ENCODE measurements around the gene CRTC1. TPM values are rescaled to one million over a fixed set of nuclear protein-coding genes. Genes with fewer than 3 reads are reported as not detected.

The CRTC1 gene
- polyA plus RNA-seq, 1 donor: 16.7 TPM

DNA sequence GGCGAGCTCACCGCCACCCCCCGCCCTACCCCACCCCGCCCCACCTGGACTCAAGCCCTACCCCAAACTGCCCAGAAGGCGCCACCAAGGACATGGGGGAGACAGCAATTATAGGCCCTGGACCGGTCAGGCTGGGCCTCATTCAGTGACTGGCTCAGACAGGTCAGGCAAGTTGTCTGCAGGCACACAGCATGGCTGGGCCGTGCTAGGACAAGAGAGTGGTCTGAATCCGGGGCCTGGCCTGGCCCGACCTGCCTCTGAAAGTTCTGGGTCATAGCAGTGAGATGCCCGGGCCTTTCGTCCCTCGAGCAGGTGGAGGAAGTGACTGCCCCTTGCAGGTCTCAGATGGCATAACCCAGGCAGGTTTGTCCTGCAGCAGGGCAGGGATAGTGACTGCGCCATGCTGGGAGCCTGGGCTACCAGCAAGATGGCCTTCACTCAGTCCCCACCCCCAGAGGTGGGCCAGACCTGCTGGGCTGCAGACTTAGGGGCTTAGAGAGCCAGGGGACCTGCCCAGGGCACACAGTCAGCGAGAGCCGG, 86.6 kb downstream of the CRTC1 start:
- no peak for DNase-seq

DNA sequence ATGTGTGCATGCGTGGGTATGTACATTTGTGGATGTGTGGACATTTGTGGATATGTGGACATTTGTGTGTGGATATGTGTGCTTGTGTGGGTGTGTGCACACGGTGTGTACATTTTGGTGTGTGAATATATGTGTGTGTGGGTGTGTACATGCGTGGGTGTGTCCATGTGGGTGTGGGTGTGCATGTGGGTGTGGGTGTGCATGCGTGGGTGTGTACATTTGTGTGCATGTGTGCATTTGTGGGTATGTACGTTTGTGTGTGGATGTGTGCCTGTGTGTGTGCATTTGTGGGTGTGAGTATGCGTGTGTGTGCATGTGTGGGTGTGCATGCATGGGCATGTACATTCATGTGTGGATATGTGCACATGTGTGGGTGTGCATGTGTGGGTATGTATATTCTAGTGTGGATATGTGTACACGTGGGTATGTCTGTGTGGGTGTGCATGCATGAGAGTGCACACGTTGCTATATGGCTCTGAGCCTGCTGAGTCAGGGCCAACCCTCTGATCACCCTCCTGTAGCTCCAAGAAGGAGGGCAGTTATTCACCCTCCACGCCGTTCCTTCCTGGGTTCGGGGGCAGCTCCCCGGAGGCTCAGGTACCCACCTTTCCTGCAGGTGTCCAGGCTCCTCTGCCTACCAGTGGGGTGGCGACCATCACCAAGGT, 87.3 kb downstream of the CRTC1 start:
- DNase-seq: no peak

DNA sequence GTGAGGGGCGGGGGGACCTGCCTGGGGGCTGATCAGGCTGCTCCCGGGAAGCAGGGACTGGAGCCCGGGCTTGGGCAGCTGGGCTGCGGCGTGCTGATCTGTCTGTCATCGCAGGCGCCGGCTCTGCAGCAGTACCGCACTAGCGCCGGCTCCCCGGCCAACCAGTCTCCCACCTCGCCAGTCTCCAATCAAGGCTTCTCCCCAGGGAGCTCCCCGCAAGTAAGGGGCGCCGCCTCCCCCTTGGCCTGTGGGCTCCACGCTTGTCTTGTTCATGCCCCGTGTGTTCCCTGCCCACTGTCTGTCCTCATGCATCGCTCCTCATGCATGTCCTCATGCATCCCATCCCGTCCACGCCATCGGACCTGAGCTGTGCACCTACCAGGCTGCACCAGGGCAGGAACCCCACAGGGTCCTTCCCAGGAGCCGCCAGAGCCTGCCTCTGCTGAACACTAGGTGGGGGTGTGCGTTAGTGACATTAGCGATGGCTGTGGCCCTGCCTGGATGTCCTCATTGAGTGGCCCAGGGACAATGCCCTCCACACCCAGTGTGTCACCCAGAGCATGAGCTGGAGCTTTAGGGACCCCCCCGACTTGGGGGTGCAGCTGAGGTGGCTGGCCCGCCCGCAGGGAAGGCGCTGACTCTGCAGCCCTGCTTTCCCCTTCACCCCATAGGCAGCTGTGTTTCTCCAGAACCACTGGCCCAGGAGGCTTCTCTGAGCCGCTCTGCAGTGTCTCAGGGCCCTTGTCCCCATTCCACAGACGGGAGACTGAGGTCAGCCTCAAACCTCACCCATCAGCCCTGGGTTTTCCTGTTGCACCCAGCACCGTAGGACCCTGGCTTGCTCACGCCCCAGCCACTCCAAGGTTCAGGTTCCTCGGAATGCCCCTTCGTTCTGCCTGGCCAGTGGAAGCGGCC, 88.1 kb downstream of the CRTC1 start:
- DNase-seq: no peak

DNA sequence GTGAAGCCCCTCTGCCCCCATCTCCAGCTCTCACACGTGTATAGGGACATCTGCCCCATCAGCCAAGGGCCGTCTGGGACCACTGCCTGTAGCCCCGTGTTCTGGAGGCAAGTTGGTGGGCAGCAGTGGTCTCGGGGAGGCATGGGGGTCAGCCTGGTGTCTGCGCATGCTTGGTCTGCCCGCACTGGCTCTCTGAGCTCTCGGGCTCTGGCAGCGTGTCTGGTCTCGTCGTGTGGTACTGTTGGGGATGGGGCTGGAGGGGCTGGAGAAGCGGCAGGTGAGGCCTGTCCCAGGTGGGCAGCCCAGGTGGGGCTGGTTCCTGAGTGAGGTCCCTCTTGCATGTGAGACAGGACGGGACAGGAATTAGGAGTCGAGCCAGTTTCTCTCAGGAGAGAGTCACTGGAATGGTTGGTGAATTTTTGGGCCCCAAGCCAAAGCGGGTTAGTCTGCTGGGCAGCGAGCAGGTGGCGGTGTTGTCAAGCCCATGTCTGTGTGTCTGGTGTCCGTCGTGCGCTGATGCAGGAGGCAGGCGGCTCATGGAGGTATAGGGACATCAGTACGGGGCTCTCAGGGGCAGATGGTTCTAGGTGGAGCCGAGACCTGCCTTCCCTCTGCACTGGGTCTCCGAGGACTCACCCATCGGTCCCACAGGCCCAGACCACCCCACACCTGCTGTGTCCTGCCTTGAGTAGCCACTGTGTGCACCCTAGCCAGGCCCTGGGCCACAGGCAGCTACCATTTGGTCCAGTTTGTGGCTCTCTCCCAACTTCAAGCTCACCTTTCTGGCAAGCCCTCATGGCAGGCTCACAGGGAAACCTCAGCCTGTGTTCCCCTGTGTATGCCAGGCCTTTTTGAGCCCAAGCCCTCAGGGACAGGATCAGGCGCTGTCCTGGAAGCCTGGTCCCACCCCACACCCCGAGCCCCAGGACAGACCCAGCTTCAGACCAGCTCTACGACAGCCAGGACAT, 89.4 kb downstream of the CRTC1 start:
- DNase-seq: no peak

DNA sequence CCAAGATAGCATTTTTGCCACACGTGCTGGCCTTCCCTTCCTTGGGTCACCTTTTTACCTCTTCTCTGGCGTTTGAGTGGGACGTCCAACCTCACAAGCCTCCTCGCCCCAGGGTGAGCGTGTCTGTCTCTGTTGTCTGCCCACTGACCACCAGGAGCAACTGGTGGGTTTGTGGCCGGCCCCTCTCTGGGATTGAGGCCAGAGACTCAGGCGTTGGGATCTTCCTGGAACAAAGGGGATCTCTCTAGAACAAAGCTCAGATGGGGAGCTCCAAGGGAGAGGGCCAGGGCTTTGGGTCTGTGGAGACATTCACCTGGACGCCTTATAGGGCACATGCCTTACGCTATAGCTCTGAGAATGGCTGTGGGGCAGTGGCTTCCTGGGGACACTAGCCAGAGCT, 90.2 kb downstream of the CRTC1 start:
- no peak for DNase-seq

DNA sequence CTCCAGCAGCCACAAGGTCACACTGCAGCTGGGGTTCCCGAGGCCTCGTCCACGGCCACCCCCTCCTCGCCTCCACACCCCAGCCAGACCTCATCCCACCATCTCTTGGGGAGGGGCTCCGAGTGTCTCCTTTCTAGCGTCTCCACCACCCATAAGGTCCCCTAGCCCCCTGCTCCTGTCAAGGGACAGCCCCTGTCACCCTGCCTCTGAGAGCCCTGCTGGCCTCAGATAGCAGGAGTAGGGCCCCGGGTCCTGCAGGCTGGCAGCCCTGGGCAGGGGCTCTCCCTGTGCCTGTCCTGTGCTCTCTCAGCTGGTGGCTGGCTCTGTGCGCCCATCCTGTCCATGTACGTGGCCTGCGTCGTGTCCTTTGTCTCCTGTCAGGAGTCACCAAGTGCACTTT, 90.6 kb downstream of the CRTC1 start:
- DNase-seq: no peak

DNA sequence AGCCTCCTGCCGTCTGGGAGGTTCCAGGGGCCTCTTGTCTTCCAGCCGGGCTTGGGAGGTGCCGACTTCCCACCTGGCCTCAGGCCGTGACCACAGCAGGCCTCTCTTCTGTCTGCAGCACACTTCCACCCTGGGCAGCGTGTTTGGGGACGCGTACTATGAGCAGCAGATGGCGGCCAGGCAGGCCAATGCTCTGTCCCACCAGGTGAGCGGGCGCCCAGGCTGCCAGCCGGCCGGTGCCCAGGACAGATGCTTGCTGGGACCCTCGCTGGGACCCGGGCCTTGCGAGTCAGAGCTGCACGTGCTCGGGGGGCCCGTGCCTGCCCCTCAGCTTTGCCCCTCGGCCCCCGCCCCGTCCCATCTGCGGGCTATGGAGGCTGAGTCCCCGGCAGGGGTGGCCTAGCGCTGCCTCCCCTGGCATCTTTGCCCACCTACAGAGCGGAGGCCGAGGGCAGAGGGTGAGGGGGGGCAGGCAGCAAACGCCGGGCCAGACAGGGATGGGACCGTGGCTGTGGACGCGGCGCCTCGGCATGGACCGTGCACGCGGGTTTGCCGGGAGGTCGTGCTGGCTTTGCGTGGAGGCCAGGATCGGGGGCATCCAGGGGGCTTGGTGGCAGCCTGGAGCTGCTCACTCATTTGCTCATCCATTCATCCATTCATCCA, 91.4 kb downstream of the CRTC1 start:
- no peak for DNase-seq

DNA sequence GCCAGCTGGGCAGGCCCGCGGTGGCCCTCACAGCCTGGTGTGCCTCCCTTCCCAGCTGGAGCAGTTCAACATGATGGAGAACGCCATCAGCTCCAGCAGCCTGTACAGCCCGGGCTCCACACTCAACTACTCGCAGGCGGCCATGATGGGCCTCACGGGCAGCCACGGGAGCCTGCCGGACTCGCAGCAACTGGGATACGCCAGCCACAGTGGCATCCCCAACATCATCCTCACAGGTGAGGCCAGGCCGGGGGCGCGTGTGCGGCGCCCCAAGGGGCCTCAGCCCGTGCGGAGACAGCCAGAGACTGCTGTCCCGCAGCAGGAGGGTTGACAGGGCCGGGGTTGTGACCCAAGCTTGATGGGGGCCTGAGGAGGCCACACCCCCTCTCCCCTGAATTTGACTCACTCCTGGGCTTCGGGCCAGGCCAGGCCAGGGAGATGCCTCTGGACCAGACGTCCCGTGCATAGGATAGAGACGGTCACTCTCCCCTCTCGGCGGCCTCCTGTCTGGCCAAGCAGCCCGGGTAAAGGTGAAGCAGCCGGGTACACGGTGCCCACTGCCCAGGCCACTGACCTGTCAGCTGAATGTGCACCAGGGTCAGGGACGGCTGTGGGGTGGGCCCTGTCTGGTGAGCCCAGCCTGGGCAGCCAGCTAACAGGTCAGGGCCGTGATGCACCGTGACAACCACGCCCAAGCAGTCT, 92.3 kb downstream of the CRTC1 start:
- DNase-seq: no peak

DNA sequence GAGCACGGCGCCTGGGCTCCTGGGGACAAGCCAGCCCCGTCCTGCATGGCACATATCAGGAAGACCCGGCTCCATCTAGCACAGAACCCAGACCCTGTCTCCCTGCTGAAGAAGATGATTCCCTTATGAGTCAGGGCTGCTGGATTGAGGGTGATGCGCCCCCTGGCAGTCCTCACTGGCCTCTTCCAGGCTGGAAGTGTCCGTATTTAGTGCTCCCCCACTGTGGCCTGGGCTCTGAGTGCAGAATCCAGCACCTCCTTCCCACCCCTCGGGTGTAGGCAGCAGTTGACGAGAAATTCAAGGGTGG, 92.8 kb downstream of the CRTC1 start:
- DNase-seq: no peak

DNA sequence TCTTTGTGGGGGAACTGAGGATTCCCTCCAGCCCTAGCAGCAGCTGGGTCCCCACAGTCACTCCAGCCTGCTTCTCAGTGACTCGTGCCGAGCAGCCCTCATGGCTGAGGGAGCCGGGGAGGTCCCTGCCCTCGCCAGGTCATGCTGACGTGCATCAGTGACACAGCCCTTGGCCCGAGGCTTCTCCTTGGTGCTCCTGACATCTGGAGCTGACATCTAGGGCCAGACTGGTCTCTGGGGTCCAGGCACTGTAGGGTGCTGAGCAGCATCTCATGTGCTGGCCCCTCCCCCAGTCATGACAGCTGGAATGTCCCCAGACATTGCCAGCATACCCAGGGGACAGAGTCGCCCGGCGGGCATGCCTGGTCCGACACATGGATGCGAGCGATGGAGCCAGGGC, 93.3 kb downstream of the CRTC1 start:
- no peak for DNase-seq

DNA sequence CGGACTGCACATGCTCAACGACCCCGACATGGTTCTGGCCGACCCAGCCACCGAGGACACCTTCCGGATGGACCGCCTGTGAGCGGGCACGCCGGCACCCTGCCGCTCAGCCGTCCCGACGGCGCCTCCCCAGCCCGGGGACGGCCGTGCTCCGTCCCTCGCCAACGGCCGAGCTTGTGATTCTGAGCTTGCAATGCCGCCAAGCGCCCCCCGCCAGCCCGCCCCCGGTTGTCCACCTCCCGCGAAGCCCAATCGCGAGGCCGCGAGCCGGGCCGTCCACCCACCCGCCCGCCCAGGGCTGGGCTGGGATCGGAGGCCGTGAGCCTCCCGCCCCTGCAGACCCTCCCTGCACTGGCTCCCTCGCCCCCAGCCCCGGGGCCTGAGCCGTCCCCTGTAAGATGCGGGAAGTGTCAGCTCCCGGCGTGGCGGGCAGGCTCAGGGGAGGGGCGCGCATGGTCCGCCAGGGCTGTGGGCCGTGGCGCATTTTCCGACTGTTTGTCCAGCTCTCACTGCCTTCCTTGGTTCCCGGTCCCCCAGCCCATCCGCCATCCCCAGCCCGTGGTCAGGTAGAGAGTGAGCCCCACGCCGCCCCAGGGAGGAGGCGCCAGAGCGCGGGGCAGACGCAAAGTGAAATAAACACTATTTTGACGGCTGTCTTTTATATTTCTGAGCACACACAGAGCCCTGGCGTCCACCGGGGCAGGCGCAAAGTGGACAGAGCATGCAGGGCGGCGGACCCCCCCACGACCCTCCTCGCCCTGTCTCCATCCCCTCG, 94.0 kb downstream of the CRTC1 start:
- DNase-seq: no peak

DNA sequence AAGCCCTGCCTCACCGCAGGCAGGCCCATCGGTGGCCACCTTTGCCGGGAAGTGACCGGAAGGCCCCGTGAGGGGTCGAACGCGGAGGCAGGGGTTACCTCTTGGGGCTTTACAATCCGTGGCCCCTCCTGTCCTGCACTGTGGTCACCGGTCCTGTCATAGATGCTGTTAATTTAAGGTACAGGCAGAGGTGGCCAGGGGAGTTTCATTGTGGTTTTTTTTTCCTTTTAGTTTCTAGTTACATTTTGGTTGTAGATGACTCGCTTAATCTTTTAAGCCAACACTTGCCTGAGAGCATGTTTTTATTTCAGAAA, 94.6 kb downstream of the CRTC1 start:
- no peak for DNase-seq

DNA sequence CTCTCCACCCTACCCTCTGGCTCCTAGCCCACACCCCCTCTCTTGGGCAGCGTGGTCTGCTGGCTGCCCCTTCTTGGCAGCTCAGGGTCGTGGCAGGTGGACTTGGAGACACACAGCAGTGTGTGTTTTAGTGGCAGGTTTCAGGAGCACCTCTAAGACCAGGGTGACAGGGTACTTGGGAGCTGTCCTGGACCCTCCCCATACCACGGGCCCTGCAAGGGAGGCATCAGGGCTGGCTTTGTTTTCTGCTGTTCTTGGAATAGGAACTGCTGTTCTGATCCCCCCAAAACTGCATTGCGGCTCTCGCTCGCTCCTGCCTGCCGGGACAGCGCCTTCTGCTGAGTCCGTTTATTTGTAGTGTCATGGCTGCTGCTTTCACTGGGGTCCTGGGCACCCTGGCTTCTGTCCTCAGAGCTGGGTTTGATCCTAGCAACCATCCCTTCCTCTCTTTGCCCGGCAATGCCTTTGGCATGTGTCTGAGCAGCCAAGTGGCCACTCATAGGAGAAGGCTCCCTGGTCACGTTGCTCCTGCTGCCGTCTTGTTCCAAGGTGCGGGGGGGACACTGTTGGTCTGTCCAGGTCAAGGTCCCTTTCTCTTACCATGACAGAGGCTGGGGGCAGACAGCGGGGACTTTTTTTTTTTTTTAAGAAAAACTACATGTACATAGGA, 95.5 kb downstream of the CRTC1 start:
- DNase-seq: no peak

DNA sequence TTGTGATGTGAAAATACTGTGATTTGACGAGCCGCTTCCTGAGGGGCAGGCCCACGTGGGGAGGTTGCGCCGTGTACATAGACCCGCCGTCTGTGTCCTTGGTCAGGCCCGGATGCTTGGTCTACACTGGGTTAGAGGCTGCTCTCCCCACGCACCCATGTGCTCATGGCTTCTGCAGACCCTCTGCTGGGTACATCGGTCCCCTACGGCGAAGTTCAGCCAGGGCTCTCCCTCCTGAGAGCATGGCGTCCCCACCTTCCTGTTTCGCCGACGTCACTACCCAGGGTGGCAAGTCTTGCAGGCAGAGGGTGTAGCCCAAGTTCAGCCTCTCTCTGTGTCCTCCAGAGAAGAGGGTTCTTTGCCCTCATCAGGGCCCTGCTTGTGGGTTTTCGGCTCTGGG, 96.6 kb downstream of the CRTC1 start:
- no peak for DNase-seq

DNA sequence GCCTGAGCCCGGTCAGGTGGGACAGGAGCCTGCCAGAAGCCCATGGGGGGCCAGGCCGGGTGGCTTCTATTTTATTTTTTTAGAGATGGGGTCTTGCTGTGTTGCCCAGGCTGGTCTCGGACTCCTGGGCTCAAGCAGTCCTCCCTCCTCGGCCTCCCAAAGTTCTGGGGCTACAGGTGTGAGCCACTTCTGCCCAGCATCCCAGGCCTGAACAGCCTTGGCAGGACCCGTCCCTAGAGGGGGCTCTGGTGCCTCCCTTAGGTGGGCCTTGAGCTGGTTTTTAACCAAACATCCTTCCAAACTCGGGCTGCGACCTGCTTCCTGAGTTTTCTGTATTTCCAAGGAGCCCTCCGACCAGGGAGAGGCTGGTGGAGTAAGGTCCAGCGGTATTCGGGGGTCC, 97.2 kb downstream of the CRTC1 start:
- no peak for DNase-seq

DNA sequence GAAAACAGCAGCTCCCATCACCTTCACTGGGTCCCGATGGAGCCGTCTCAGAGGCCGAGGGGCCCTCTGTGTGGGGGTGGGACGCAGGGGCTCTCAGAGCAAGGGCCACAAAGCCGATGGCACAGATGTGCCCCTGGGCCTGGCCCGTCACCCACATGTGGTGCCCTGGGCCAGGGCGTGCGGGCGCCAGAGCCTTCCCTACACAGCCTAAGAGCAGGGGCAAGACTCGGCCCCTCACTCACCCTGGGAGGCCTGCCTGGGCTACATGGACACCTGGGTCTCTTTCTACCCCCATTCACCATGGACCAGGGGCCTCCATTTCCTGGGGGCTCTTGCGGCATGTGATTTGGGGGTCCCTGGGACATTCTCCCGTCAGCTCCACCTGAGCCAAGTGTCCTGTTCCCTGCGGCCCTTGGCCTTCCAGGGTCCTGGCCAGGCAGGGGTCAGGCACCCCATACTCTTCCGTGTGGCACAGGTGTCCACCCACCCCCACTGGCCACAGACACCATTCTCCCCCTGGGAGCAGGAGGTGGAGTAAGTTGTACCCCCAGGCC, 97.6 kb downstream of the CRTC1 start:
- no peak for DNase-seq

DNA sequence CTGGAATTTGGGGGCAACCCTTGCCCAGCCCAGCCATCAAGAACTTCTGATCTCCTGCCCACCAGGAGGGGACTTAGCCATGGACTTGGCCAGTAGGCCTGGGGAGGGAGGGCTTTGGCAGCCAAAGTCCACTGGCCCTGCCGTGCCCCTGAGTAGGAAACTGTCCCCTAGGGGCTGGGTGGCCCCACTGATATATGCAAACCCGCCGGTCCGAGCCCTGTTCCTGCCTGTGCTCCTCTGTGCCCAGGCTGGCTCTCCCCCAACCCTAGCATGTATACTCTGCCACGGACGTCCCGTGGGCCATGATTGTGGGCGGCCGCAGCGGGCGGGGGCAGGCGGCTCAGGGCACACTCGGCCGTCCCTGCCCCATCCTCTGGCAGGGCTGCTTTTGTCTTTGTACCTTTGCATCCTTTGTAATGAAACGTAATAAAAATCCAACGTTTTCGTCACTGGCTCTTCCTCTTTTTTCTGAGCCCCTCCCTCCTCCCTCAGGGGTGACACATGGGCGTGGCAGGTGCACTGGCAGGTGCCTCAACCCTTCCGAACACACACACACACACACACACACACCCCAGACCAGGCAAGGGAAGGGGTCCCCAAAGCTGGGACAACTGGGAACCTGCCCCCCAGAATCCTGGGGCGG, 98.5 kb downstream of the CRTC1 start:
- DNase-seq: no peak

DNA sequence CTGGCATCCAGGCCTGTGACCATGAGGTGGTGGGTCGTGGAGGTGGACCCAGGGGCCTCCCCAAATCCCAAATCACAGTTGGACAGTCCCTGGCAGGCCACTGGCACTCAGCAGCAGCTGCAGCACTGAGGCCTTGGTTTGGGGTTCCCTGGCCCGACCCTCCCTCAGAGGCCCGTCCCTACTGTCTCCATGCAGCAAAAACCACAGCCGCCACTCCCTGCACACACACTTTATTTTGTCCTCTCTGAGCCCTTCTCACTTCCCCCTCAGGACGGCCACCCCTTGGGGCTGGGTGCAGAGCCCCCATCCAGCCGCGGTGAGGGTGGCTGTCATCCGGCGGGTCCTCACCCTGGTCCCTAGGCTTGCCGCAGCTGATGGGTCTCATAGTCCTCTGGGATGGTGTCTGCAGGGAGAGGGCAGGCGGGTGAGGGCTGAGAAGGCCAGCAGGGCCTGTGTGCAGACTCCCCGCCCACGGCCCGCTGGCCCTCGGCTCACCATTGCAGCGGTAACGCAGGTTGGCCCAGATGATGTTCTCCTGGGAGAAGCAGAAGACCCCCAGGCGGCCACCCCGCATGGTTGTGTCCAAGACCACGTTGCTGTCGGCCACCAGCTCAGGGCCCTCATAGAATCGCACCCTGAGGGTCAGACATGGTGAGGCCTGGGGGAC, 99.2 kb downstream of the CRTC1 start:
- no peak for DNase-seq

All from left kidney (tissue), 2 donors.